H9 (cell line): ENCODE data around the gene SCNM1. TPM values are rescaled to one million over a fixed set of nuclear protein-coding genes. Genes with fewer than 3 reads are reported as not detected.

Experiments
- DNase-seq: peaks from one replicate; pipeline ENCODE4 v3.0.0-alpha.2; 2017
- H2AFZ ChIP-seq: one replicate; pipeline ENCODE4 v1.6.1; 2013; ENCODE audit warnings: mild to moderate bottlenecking, low read length, control low read depth, moderate library complexity
- H2AK5ac ChIP-seq: 2 replicates; pipeline ENCODE4 v1.6.1; 2013; ENCODE audit warnings: low read length, control low read depth, mixed read lengths; ENCODE audit not compliant: insufficient read length
- H2BK120ac ChIP-seq: one replicate; pipeline ENCODE4 v1.6.1; 2013; ENCODE audit warnings: low read depth, mild to moderate bottlenecking, low read length, control low read depth, inconsistent platforms; ENCODE audit not compliant: poor library complexity, severe bottlenecking
- H2BK12ac ChIP-seq: 2 replicates; pipeline ENCODE4 v1.6.1; 2013; ENCODE audit warnings: low read length, control low read depth, mixed read lengths, low read depth; ENCODE audit not compliant: insufficient read length
- H2BK15ac ChIP-seq: 2 replicates; pipeline ENCODE4 v1.6.1; 2013; ENCODE audit warnings: low read depth, low read length, control low read depth
- H2BK20ac ChIP-seq: one replicate; pipeline ENCODE4 v1.6.1; 2013; ENCODE audit warnings: low read depth, mild to moderate bottlenecking, low read length, control low read depth, inconsistent platforms; ENCODE audit not compliant: poor library complexity, severe bottlenecking
- H2BK5ac ChIP-seq: 2 replicates; pipeline ENCODE4 v1.6.1; 2013; ENCODE audit warnings: low read length, control low read depth, mixed read lengths; ENCODE audit not compliant: insufficient read length
- H3K14ac ChIP-seq: 2 replicates; pipeline ENCODE4 v1.6.1; 2013; ENCODE audit warnings: low read length, control low read depth; ENCODE audit not compliant: insufficient read depth
- H3K18ac ChIP-seq: 2 replicates; pipeline ENCODE4 v1.6.1; 2013; ENCODE audit warnings: low read depth, mild to moderate bottlenecking, mixed read lengths, low read length, control low read depth; ENCODE audit not compliant: insufficient read length
- H3K23ac ChIP-seq: 2 replicates; pipeline ENCODE4 v1.6.1; 2013; ENCODE audit warnings: low read length, control low read depth, mixed read lengths, low read depth; ENCODE audit not compliant: insufficient read length
- H3K23me2 ChIP-seq: 2 replicates; pipeline ENCODE4 v1.6.1; 2013; ENCODE audit warnings: low read depth, mild to moderate bottlenecking, mixed read lengths, low read length, control low read depth; ENCODE audit not compliant: insufficient read length, poor library complexity, severe bottlenecking
- H3K27ac ChIP-seq: 2 replicates; pipeline ENCODE4 v1.5.1; 2013; ENCODE audit warnings: low read length, control low read depth, mixed read lengths, low read depth; ENCODE audit not compliant: insufficient read length
- H3K27me3 ChIP-seq: 2 replicates; pipeline ENCODE4 v1.6.1; 2013; ENCODE audit warnings: low read length, control low read depth, inconsistent platforms; ENCODE audit not compliant: insufficient read depth
- H3K4ac ChIP-seq: 2 replicates; pipeline ENCODE4 v1.6.1; 2013; ENCODE audit warnings: low read depth, mild to moderate bottlenecking, control low read depth, inconsistent platforms, low read length, moderate library complexity
- H3K4me1 ChIP-seq: 2 replicates; pipeline ENCODE4 v1.6.1; 2013; ENCODE audit warnings: low read length, control low read depth, inconsistent platforms; ENCODE audit not compliant: insufficient read depth
- H3K4me2 ChIP-seq: 2 replicates; pipeline ENCODE4 v1.6.1; 2013; ENCODE audit warnings: low read length, control low read depth, mixed read lengths; ENCODE audit not compliant: insufficient read length, insufficient read depth
- H3K56ac ChIP-seq: 2 replicates; pipeline ENCODE4 v1.6.1; 2013; ENCODE audit warnings: low read depth, mild to moderate bottlenecking, mixed read lengths, low read length, control low read depth; ENCODE audit not compliant: insufficient read length
- H3K79me1 ChIP-seq: 2 replicates; pipeline ENCODE4 v1.6.1; 2013; ENCODE audit warnings: low read depth, mild to moderate bottlenecking, moderate library complexity, low read length, control low read depth, inconsistent platforms; ENCODE audit not compliant: insufficient read depth, poor library complexity, severe bottlenecking
- H3K79me2 ChIP-seq: 2 replicates; pipeline ENCODE4 v1.6.1; 2013; ENCODE audit warnings: low read length, control low read depth, inconsistent platforms; ENCODE audit not compliant: insufficient read depth
- H3K9ac ChIP-seq: 2 replicates; pipeline ENCODE4 v1.6.1; 2013; ENCODE audit warnings: low read length, control low read depth, mixed read lengths; ENCODE audit not compliant: insufficient read length; ENCODE audit errors: extremely low read depth
- H3K9me3 ChIP-seq: one replicate; pipeline ENCODE4 v1.6.1; 2013; ENCODE audit warnings: low read depth, low read length, inconsistent platforms; ENCODE audit not compliant: control insufficient read depth
- H3T11ph ChIP-seq: one replicate; pipeline ENCODE4 v1.6.1; 2013; ENCODE audit warnings: mild to moderate bottlenecking, low read length, control low read depth, inconsistent platforms
- H4K20me1 ChIP-seq: one replicate; pipeline ENCODE4 v1.6.1; 2013; ENCODE audit not compliant: control insufficient read depth, insufficient read length, insufficient read depth
- H4K5ac ChIP-seq: 2 replicates; pipeline ENCODE4 v1.6.1; 2013; ENCODE audit warnings: low read depth, mild to moderate bottlenecking, mixed read lengths, low read length, control low read depth; ENCODE audit not compliant: insufficient read length
- H4K8ac ChIP-seq: replicated peaks from 2 replicates; pipeline ENCODE4 v1.6.1; 2013; ENCODE audit warnings: low read length, control low read depth, mixed read lengths, low read depth; ENCODE audit not compliant: insufficient read length
- H4K91ac ChIP-seq: 2 replicates; pipeline ENCODE4 v1.6.1; 2013; ENCODE audit warnings: low read depth, mild to moderate bottlenecking, moderate library complexity, mixed read lengths, low read length, control low read depth; ENCODE audit not compliant: insufficient read length
- H3K27ac Mint-ChIP-seq, 3 experiments: 2 replicates in 2 of 3; 3 replicates in 1 of 3; pipeline ENCODE4 v1.8.0; 2020 to 2021; ENCODE audit warnings: mixed read lengths in 3 of 3, mild to moderate bottlenecking in 1 of 3, moderate library complexity in 1 of 3
- H3K27me3 Mint-ChIP-seq: 2 replicates; pipeline ENCODE4 v1.8.0; 2021; ENCODE audit warnings: low read depth, mild to moderate bottlenecking, moderate library complexity, mixed read lengths
- H3K36me3 Mint-ChIP-seq, 3 experiments: 2 replicates in 2 of 3; 3 replicates in 1 of 3; pipeline ENCODE4 v1.8.0; 2020 to 2021; ENCODE audit warnings: low read depth in 3 of 3, mixed read lengths in 3 of 3; ENCODE audit not compliant: insufficient read depth in 1 of 3
- H3K4me1 Mint-ChIP-seq, 2 experiments: 2 replicates each; pipeline ENCODE4 v1.8.0; 2020; ENCODE audit warnings: mixed read lengths in 2 of 2
- H3K4me3 Mint-ChIP-seq, 2 experiments: 2 replicates in 1 of 2; 3 replicates in 1 of 2; pipeline ENCODE4 v1.8.0; 2020 to 2021; ENCODE audit warnings: mild to moderate bottlenecking in 2 of 2, mixed read lengths in 2 of 2, moderate library complexity in 1 of 2
- H3K9me3 Mint-ChIP-seq, 2 experiments: 2 replicates in 1 of 2; 3 replicates in 1 of 2; pipeline ENCODE4 v1.8.0; 2020; ENCODE audit warnings: mild to moderate bottlenecking in 2 of 2, mixed read lengths in 2 of 2, moderate library complexity in 1 of 2
- WGBS: extraction: QIAGEN DNeasy Blood & Tissue Kit; methylation state at CpG from one replicate; pipeline ENCODE4 v1.1.7; 2013; ENCODE audit warnings: missing lambda C conversion rate, low lambda C conversion rate, mixed read lengths; ENCODE audit not compliant: insufficient read length; ENCODE audit errors: extremely low coverage; 5-methylcytosine and 5-hydroxymethylcytosine counted together
- total RNA-seq: library from RNA; stranded (reverse); gene quantifications from 2 replicates; pipeline ENCODE4 v1.2.1, GENCODE V29; 2021
- TF ChIP-seq, protein P1 (sequence below): fragments of 200-600 bp; sonication (generic); conservative IDR thresholded peaks from 3 replicates; pipeline ENCODE4 v1.8.0; 2021; ENCODE audit warnings: antibody characterized with exemption, mild to moderate bottlenecking

SCNM1 gene
- total RNA-seq, 1 experiment from 2014 or later = 60.5 TPM

DNA sequence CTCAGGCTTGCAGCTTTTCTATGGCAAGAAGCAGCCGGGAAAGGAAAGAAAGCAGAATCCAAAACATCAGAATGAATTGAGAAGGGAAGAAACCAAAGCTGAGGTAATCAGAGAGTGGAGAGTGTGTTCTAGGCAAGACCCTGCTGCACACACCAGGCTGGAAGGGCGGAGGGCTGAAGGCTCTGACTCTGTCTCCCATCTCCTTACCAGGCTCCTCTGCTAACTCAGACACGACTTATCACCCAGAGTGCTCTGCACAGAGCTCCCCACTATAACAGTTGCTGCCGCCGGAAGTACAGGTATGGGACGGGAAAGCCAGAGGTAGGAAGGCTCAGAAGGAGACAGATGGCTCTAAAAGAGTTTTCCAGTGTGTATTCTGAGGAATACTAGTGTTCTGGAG is 1.2 kb downstream of the SCNM1 start:
- no peak overlapping the region for H3K4ac ChIP-seq
- H4K5ac ChIP-seq = no peak overlapping the region
- H3K27ac ChIP-seq = no peak overlapping the region
- Mint-ChIP-seq H3K27ac (no peak overlapping the region), H3K36me3 (peaks cover 14 to 35% (median 32%) of the 10 kb centered on the region in 3 experiments; a peak in 6 of 7 replicates), H3K9me3 (no peaks in the 10 kb centered on the region; a peak in 1 of 5 replicates), H3K27me3 (peaks cover 3% of the 10 kb centered on the region; the same call in 1 of the 2 replicates), H3K4me1 (peaks cover 22 to 27% of the 10 kb centered on the region in 2 experiments), H3K4me3 (peak overlapping the region; percentile 96 to 98)
- peak overlapping the region; percentile 70 for H3K4me2 ChIP-seq
- H3K18ac ChIP-seq = no peak overlapping the region
- H3K23me2 ChIP-seq = peaks cover 13% of the 10 kb centered on the region
- no peak overlapping the region for H2BK15ac ChIP-seq
- no peak overlapping the region for H3K56ac ChIP-seq
- no peaks in the 10 kb centered on the region for H3K79me2 ChIP-seq
- no peaks in the 10 kb centered on the region for H3K79me1 ChIP-seq
- 0 out of 2 replicates have a peak, but pooled peaks cover 4% of the 10 kb centered on the region for H3K4me1 ChIP-seq
- no peak overlapping the region for H2AK5ac ChIP-seq
- H3K27me3 ChIP-seq = no peaks in the 10 kb centered on the region
- no peak overlapping the region for H2BK5ac ChIP-seq
- H3K9me3 ChIP-seq = no peaks in the 10 kb centered on the region
- H3T11ph ChIP-seq = no peak overlapping the region
- H2BK12ac ChIP-seq = no peak overlapping the region
- H3K9ac ChIP-seq = no peak overlapping the region
- no peak overlapping the region for H3K23ac ChIP-seq
- WGBS = no CpG with 5 or more reads among the region's 6 CpGs
- no peak overlapping the region for H3K14ac ChIP-seq
- no peak overlapping the region for H2BK120ac ChIP-seq
- H2BK20ac ChIP-seq = no peak overlapping the region
- H4K91ac ChIP-seq = no peak overlapping the region
- no peak for DNase-seq
- H4K8ac ChIP-seq = no peak overlapping the region
- no peak overlapping the region for H2AFZ ChIP-seq
- TF ChIP-seq, protein P1, sequence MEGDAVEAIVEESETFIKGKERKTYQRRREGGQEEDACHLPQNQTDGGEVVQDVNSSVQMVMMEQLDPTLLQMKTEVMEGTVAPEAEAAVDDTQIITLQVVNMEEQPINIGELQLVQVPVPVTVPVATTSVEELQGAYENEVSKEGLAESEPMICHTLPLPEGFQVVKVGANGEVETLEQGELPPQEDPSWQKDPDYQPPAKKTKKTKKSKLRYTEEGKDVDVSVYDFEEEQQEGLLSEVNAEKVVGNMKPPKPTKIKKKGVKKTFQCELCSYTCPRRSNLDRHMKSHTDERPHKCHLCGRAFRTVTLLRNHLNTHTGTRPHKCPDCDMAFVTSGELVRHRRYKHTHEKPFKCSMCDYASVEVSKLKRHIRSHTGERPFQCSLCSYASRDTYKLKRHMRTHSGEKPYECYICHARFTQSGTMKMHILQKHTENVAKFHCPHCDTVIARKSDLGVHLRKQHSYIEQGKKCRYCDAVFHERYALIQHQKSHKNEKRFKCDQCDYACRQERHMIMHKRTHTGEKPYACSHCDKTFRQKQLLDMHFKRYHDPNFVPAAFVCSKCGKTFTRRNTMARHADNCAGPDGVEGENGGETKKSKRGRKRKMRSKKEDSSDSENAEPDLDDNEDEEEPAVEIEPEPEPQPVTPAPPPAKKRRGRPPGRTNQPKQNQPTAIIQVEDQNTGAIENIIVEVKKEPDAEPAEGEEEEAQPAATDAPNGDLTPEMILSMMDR = no peak
- H4K20me1 ChIP-seq = no peaks in the 10 kb centered on the region
